T-helper 1 cell treated with Interleukin-12 subunit alpha and Interleukin-12 subunit beta and Interleukin-4 antibody, amounts not matched to agents 30 μg/mL and 1 μg/mL, for 36 hours (primary cell): ENCODE data around the gene ADCY4.
"Not testable (repeated sequence)": the region's sequence is repeated elsewhere in the genome, so short reads cannot be mapped to it uniquely, and the experiment has no call there.

Source experiments
- H3K27ac Mint-ChIP-seq: one replicate; pipeline ENCODE4 v1.8.0; 2021; ENCODE audit warnings: mild to moderate bottlenecking, mixed read lengths
- H3K27me3 Mint-ChIP-seq: one replicate; pipeline ENCODE4 v1.8.0; 2021; ENCODE audit warnings: low read depth, mixed read lengths
- H3K36me3 Mint-ChIP-seq: one replicate; pipeline ENCODE4 v1.8.0; 2021; ENCODE audit warnings: low read depth, mixed read lengths
- H3K4me1 Mint-ChIP-seq: one replicate; pipeline ENCODE4 v1.8.0; 2021; ENCODE audit warnings: low read depth, mixed read lengths
- H3K4me3 Mint-ChIP-seq: one replicate; pipeline ENCODE4 v1.8.0; 2021; ENCODE audit warnings: mild to moderate bottlenecking, moderate library complexity, mixed read lengths
- H3K9me3 Mint-ChIP-seq: one replicate; pipeline ENCODE4 v1.8.0; 2021; ENCODE audit warnings: mixed read lengths

ADCY4 gene

GRCh38 chr14:24337144-24337823, 2.4 kb upstream of the ADCY4 start:
- Mint-ChIP-seq H3K27ac (no peak overlapping the region), H3K27me3 (peaks cover 30% of the 10 kb centered on the region)

DNA sequence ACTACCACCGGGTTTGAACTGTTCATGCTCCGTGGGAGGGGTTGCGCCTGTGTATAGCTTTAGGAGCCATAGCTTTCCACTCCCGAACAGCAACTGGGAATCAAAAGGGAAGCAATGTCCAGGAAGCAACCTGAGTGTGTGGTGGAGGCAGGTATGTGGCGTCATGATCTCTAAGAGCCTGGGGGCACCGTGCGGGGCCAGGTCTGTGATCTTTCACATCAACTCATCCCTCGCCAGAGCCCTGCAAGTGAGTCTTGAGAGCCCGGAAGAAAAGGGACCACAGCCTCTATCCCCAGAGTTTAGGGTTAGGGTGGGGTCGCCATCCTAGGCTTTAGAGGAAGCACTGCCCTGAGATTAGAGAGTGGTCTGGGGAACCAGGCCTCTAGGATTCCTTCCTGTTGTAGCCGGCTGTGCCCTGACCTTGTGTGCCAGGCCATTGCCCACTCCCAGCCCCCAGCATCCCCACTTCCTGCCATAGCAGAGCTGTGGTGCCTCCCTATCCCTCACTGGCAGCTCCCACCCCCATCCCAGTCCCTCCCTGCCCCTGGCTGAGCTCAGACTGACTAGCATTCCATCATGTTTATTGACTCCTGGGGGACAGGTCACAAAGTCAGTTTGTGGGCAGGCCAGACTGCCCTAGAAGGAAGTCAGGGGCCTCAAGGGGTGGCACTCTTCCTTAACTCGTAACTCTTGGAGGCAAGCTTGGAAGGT, 745 bp upstream of the ADCY4 start:
- Mint-ChIP-seq H3K4me3 (no peak overlapping the region), H3K9me3 (no peaks in the 10 kb centered on the region), H3K27me3 (peaks cover 36% of the 10 kb centered on the region), H3K4me1 (peaks cover 33% of the 10 kb centered on the region), H3K27ac (no peak overlapping the region), H3K36me3 (peaks cover 29% of the 10 kb centered on the region)

More at GRCh38 chr14:24337144-24337823, 2.4 kb upstream of the ADCY4 start:
- peaks cover 26% of the 10 kb centered on the region for H3K4me1 Mint-ChIP-seq
- no peak overlapping the region for H3K4me3 Mint-ChIP-seq
- no peaks in the 10 kb centered on the region for H3K9me3 Mint-ChIP-seq
- H3K36me3 Mint-ChIP-seq: peaks cover 29% of the 10 kb centered on the region

GRCh38 chr14:24332268-24332993, 2.4 kb downstream of the ADCY4 start:
- H3K4me1 Mint-ChIP-seq: peaks cover 37% of the 10 kb centered on the region
- H3K36me3 Mint-ChIP-seq: peaks cover 19% of the 10 kb centered on the region
- H3K27me3 Mint-ChIP-seq: peaks cover 47% of the 10 kb centered on the region
- no peaks in the 10 kb centered on the region for H3K9me3 Mint-ChIP-seq
- H3K4me3 Mint-ChIP-seq: peak overlapping the region; percentile 78
- peak overlapping the region; percentile 71 for H3K27ac Mint-ChIP-seq

GRCh38 chr14:24331731-24332267, 3.1 kb downstream of the ADCY4 start:
- peak overlapping the region; percentile 78 for H3K4me3 Mint-ChIP-seq
- H3K9me3 Mint-ChIP-seq: no peaks in the 10 kb centered on the region
- H3K27ac Mint-ChIP-seq: peak overlapping the region; percentile 71
- H3K4me1 Mint-ChIP-seq: peaks cover 42% of the 10 kb centered on the region
- H3K36me3 Mint-ChIP-seq: peaks cover 12% of the 10 kb centered on the region
- H3K27me3 Mint-ChIP-seq: peaks cover 47% of the 10 kb centered on the region

DNA sequence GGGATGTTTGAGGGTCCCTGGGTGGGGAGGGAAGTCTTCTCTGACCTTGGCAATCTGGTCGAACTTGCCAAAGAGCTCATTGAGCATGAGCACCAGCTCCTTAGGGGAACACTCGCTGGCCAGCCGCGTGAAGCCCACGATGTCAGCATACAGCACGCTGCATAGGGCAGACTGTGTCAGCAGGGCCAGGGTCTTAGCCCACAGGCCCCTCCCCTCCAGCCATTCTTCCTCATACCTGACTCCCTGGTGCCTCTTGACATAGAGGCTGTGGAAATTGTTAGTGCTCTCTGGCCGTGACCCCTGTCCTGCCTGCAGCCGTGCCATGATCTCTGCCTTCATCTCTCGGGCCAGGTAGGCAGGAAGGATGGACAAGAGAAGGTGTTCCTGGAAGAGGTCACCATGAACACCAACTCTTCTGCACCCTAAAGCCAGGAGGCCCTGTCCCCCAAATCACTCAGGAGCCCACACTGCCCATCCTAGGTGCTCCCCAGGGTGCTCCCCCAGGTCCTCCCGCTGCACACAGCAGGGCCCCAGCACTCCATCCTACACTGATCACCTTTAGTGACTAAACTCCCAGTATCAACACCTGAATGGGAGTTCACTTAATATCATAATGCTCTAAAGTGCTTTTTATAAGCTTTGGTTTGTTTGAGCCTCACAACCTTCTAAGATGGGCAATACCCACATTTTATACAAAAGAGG, 3.7 kb downstream of the ADCY4 start:
- Mint-ChIP-seq H3K27ac (no peak overlapping the region), H3K4me1 (peaks cover 41% of the 10 kb centered on the region), H3K36me3 (peaks cover 6% of the 10 kb centered on the region), H3K9me3 (no peaks in the 10 kb centered on the region), H3K27me3 (peaks cover 47% of the 10 kb centered on the region), H3K4me3 (no peak overlapping the region)

DNA sequence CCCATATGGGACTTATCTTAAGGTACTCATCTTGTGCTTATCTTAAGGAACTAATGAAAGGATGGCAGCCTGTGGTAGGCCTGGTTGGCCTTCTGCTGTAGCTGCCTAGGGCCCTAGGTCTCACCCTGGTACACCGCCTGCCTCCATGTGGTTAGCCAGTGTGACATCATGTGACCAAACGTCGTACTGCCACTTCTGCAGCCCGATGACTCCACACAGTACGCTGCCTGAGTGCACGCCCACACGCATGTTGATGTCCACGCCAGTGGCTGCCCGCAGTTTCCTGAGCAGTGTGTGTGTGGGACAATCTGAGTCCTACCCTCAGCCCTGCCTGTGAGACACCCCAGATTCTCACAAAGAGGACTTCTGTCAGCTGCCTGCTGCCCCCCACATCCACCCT, 5.1 kb downstream of the ADCY4 start:
- Mint-ChIP-seq H3K36me3 (no peaks in the 10 kb centered on the region), H3K4me1 (peaks cover 39% of the 10 kb centered on the region), H3K27ac (peak overlapping the region; percentile 26), H3K4me3 (no peak overlapping the region), H3K9me3 (no peaks in the 10 kb centered on the region), H3K27me3 (peaks cover 39% of the 10 kb centered on the region)

GRCh38 chr14:24329073-24329663, 5.7 kb downstream of the ADCY4 start:
- Mint-ChIP-seq H3K9me3 (no peaks in the 10 kb centered on the region), H3K36me3 (no peaks in the 10 kb centered on the region), H3K27me3 (peaks cover 35% of the 10 kb centered on the region), H3K4me3 (no peak overlapping the region), H3K4me1 (peaks cover 36% of the 10 kb centered on the region), H3K27ac (peak overlapping the region; percentile 26)

DNA sequence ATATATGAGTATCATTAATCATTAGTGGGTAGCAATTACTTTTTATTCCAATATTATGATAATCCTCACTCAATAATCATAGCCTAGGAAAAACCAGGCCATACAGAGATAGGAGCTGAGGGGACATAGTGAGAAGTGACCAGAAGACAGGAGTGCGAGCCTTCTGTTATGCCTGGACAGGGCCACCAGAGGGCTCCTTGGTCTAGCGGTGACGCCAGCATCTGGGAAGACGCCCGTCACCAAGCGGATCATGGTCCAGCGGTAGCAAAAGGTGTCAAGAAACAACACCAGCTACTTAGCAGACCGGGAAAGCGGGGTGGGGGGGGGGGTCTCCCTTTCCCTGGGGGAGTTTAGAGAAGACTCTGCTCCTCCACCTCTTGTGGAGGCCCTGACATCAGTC, 7.0 kb downstream of the ADCY4 start:
- not testable (repeated sequence) for H3K4me3 Mint-ChIP-seq, H3K9me3 Mint-ChIP-seq, H3K27ac Mint-ChIP-seq, H3K36me3 Mint-ChIP-seq
- H3K4me1 Mint-ChIP-seq: peaks cover 33% of the 10 kb centered on the region
- H3K27me3 Mint-ChIP-seq: peaks cover 29% of the 10 kb centered on the region

GRCh38 chr14:24327303-24327702, 7.6 kb downstream of the ADCY4 start:
- no peaks in the 10 kb centered on the region for H3K36me3 Mint-ChIP-seq

DNA sequence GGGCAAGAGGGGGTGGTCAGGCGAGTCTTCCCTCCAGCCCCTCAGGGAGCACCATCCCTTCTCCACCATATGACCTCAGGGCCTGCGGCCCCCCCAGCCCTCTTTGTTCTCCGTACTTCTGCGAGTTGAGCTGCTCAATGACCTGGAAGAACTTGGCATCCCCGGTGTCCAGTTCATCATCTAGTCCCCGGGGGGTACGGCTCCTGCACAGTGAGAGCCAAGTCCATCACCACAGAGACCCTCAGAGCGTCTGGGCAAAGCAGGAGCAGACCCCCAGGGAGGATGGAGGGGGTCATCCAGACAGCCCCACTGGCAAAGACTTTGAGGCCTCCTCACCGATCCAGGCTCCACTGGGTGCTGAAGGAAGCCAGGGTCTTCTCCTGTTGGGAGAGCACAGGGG, 8.9 kb downstream of the ADCY4 start:
- H3K4me1 Mint-ChIP-seq: peaks cover 23% of the 10 kb centered on the region
- no peaks in the 10 kb centered on the region for H3K9me3 Mint-ChIP-seq
- H3K36me3 Mint-ChIP-seq: no peaks in the 10 kb centered on the region
- H3K27ac Mint-ChIP-seq: no peak overlapping the region
- H3K27me3 Mint-ChIP-seq: peaks cover 17% of the 10 kb centered on the region
- no peak overlapping the region for H3K4me3 Mint-ChIP-seq

More at GRCh38 chr14:24327303-24327702, 7.6 kb downstream of the ADCY4 start:
- no peak overlapping the region for H3K4me3 Mint-ChIP-seq
- peak overlapping the region; percentile 74 for H3K27ac Mint-ChIP-seq
- H3K27me3 Mint-ChIP-seq: peaks cover 27% of the 10 kb centered on the region
- H3K9me3 Mint-ChIP-seq: no peaks in the 10 kb centered on the region
- H3K4me1 Mint-ChIP-seq: peaks cover 30% of the 10 kb centered on the region

- H3K27ac Mint-ChIP-seq: no peak overlapping the region
- H3K9me3 Mint-ChIP-seq: no peaks in the 10 kb centered on the region
- no peak overlapping the region for H3K4me3 Mint-ChIP-seq
- H3K27me3 Mint-ChIP-seq: peaks cover 11% of the 10 kb centered on the region
- H3K4me1 Mint-ChIP-seq: peaks cover 20% of the 10 kb centered on the region
- no peaks in the 10 kb centered on the region for H3K36me3 Mint-ChIP-seq
Measured at GRCh38 chr14:24325041-24325530, 9.8 kb downstream of the ADCY4 start.

DNA sequence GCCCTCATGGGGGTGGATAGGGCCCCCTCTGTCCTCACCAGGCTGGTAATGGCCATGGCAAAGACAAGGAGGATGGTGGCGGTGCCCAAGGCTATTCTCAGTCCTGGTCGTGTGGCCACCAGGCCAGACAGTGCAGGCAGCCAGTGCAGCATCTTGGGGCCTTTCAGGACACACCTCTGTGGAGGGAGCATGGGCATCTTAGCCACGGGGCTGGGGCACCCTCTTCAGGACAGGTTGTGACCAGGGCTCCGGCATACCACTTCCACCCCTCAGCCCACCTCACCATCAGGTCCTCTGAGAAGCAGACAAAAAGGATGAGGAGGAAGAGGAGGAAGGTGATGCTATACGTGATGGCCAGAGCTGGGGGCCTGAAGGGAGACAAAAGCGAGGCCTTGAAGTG, 10.8 kb downstream of the ADCY4 start:
- H3K4me1 Mint-ChIP-seq: peaks cover 12% of the 10 kb centered on the region
- no peak overlapping the region for H3K4me3 Mint-ChIP-seq
- no peaks in the 10 kb centered on the region for H3K36me3 Mint-ChIP-seq
- peaks cover 14% of the 10 kb centered on the region for H3K27me3 Mint-ChIP-seq
- no peaks in the 10 kb centered on the region for H3K9me3 Mint-ChIP-seq
- no peak overlapping the region for H3K27ac Mint-ChIP-seq

- Mint-ChIP-seq H3K36me3 (no peaks in the 10 kb centered on the region), H3K27ac (no peak overlapping the region), H3K9me3 (no peaks in the 10 kb centered on the region), H3K4me1 (peaks cover 7% of the 10 kb centered on the region), H3K4me3 (no peak overlapping the region), H3K27me3 (peaks cover 14% of the 10 kb centered on the region)
Measured at GRCh38 chr14:24323341-24323740, 11.5 kb downstream of the ADCY4 start.

- Mint-ChIP-seq H3K27ac (no peak overlapping the region), H3K4me1 (peaks cover 8% of the 10 kb centered on the region), H3K4me3 (no peak overlapping the region), H3K27me3 (peaks cover 14% of the 10 kb centered on the region), H3K9me3 (no peaks in the 10 kb centered on the region), H3K36me3 (no peaks in the 10 kb centered on the region)
Measured at GRCh38 chr14:24322672-24323071, 12.2 kb downstream of the ADCY4 start.
